WERI-Rb-1 (cell line): ENCODE results near the gene C4orf17.

Source experiments
- DNase-seq: peaks from one replicate; pipeline ENCODE4 v3.0.0-alpha.2; 2020
- H3K27ac ChIP-seq: fragments of 250-450 bp; sonication (Bioruptor Pico); 2 replicates; pipeline ENCODE4 v1.5.1; 2020; ENCODE audit warnings: mild to moderate bottlenecking, moderate library complexity
- H3K27me3 ChIP-seq: fragments of 250-450 bp; sonication (Bioruptor Pico); 2 replicates; pipeline ENCODE4 v1.5.1; 2021; ENCODE audit warnings: mild to moderate bottlenecking, low read depth, moderate library complexity; ENCODE audit not compliant: insufficient read depth, severe bottlenecking
- H3K36me3 ChIP-seq: fragments of 250-450 bp; sonication (Bioruptor Pico); 2 replicates; pipeline ENCODE4 v1.5.1; 2020; ENCODE audit warnings: mild to moderate bottlenecking, moderate library complexity
- H3K4me3 ChIP-seq: 2 replicates; pipeline ENCODE4 v1.5.1; 2011; ENCODE audit warnings: low read depth, mild to moderate bottlenecking, control low read depth, low read length
- H3K9me3 ChIP-seq: fragments of 250-450 bp; sonication (Bioruptor Pico); 2 replicates; pipeline ENCODE4 v1.5.1; 2021; ENCODE audit warnings: mild to moderate bottlenecking, moderate library complexity; ENCODE audit not compliant: severe bottlenecking
- CTCF ChIP-seq: IDR thresholded peaks from 2 replicates; pipeline ENCODE4 v1.5.1; 2011; ENCODE audit warnings: low read depth, mild to moderate bottlenecking, control low read depth, inconsistent platforms, low read length

Gene C4orf17

GRCh38 chr4:99572527-99573240 lies 61.9 kb downstream of the C4orf17 start:
- Histone ChIP-seq H3K4me3 (no peak overlapping the region), H3K27me3 (no peaks in the 10 kb centered on the region), H3K9me3 (no peaks in the 10 kb centered on the region), H3K27ac (no peak overlapping the region), H3K36me3 (no peaks in the 10 kb centered on the region)
- TF ChIP-seq CTCF, result no peak
- no peak for DNase-seq

GRCh38 chr4:99573735-99574368 lies 63.0 kb downstream of the C4orf17 start:
- H3K4me3 ChIP-seq, result no peak overlapping the region
- TF ChIP-seq CTCF, result no peak
- no peaks in the 10 kb centered on the region for H3K27me3 ChIP-seq
- H3K27ac ChIP-seq, result no peak overlapping the region
- DNase-seq, result no peak
- no peaks in the 10 kb centered on the region for H3K9me3 ChIP-seq
- no peaks in the 10 kb centered on the region for H3K36me3 ChIP-seq

- Histone ChIP-seq H3K9me3 (no peaks in the 10 kb centered on the region), H3K4me3 (no peak within 1 kb of the TSS), H3K27ac (no peak within 1 kb of the TSS), H3K36me3 (no peaks in the 10 kb centered on the region), H3K27me3 (no peaks in the 10 kb centered on the region)
- DNase-seq, result no peak
- no peak for TF ChIP-seq CTCF
These were observed 63.9 kb downstream of the C4orf17 start, which contains the start of gene MTTP for GRCh38 chr4:99574530-99575324. MTTP (plus strand) TSS chr4:99574824; CDS start chr4:99574910, 86 bp downstream.

- Histone ChIP-seq H3K36me3 (no peaks in the 10 kb centered on the region), H3K27ac (no peak overlapping the region), H3K4me3 (no peak overlapping the region), H3K27me3 (no peaks in the 10 kb centered on the region), H3K9me3 (no peaks in the 10 kb centered on the region)
- no peak for TF ChIP-seq CTCF
- DNase-seq, result no peak
These were observed 67.9 kb downstream of the C4orf17 start for GRCh38 chr4:99578714-99579113.

GRCh38 chr4:99585516-99585915 lies 74.7 kb downstream of the C4orf17 start:
- Histone ChIP-seq H3K36me3 (no peaks in the 10 kb centered on the region), H3K9me3 (no peaks in the 10 kb centered on the region), H3K27ac (no peak overlapping the region), H3K27me3 (no peaks in the 10 kb centered on the region), H3K4me3 (no peak overlapping the region)
- TF ChIP-seq CTCF, result no peak
- DNase-seq, result no peak
